ENCODE measurements around the gene MGRN1.

Gene MGRN1

GRCh38 chr16:4624015-4624826 lies at the start of gene MGRN1:
TSS of gene MGRN1 (plus strand) at chr16:4624826. CDS start at chr16:4624961, 135 bp downstream.
- TF ChIP-seq GATA3 (IDR thresholded peaks at IDR 0.05; ENCODE audit: low read depth, low read length) = no peak
- TF ChIP-seq GATA2 (IDR thresholded peaks at IDR 0.05; ENCODE audit: low read depth, low read length) = no peak

DNA sequence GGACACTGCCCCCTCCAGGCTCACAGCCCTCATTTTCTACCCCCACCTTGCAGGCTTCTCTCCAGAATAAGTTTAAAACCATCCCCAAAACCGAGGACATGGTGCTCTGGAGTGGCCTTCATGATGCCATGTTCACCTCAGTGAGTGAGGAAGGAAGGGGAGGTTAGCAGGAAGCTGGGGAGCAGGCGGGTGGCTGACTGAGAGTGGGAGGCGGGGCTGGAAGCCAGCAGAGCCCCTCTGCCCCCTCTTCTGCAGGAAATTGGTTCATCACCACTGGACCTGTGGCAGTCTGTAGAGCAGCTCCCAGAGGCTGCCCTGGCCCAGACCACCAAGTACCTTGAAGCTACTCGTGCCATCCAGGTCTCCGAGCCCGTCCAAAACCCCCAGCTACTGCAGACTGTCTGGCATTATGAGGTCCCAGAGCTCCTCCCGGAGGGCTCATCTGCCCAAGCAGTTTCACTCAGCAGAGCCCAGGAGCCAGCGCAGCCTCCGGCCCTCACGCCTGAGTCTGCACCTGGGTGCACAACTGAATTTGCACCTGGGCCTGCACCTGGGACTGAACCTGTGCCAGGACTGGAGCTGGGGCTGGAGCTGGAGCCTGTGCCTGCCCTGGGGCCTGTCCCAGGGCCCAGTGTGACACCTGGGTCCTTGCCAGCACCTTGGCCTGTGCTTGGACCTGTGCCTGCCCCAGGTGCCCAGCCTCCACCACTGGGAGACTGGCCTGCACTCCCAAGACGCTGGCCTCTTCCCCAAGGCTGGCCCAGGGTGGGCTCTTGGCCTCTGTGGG lies 49.5 kb upstream of the MGRN1 start:
- no peak for TF ChIP-seq GATA3 (IDR thresholded peaks at IDR 0.05; ENCODE audit: low read depth, low read length)
- TF ChIP-seq GATA2 (IDR thresholded peaks at IDR 0.05; ENCODE audit: low read depth, low read length) = no peak

- no peak for TF ChIP-seq GATA3 (IDR thresholded peaks at IDR 0.05; ENCODE audit: low read depth, low read length)
- TF ChIP-seq GATA2 (IDR thresholded peaks at IDR 0.05; ENCODE audit: low read depth, low read length) = no peak
Measured at GRCh38 chr16:4576008-4576407, 48.6 kb upstream of the MGRN1 start.

- TF ChIP-seq GATA3 (IDR thresholded peaks at IDR 0.05; ENCODE audit: low read depth, low read length) = no peak
- TF ChIP-seq GATA2 (IDR thresholded peaks at IDR 0.05; ENCODE audit: low read depth, low read length) = no peak
Measured at GRCh38 chr16:4578961-4579530, 45.6 kb upstream of the MGRN1 start.

DNA sequence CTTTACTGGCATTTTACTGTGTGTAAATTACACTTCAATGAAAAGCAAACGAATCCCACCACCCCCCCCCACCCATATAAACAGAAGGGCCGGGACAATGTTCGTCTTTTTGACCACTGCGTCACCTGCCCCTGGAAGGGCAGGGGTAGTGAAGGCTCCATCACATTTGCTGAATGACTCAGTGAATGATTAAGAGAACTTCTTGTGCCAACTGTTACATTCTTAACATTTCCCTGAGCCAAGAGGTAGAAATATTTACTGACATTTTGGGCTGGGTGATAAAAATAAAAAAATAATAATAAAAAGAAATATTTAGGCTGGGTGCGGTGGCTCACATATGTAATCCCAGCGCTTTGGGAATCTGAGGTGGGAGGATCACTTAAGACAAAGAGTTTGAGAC lies 44.4 kb upstream of the MGRN1 start:
- no peak for TF ChIP-seq GATA3 (IDR thresholded peaks at IDR 0.05; ENCODE audit: low read depth, low read length)
- TF ChIP-seq GATA2 (IDR thresholded peaks at IDR 0.05; ENCODE audit: low read depth, low read length) = no peak

- TF ChIP-seq GATA2 (IDR thresholded peaks at IDR 0.05; ENCODE audit: low read depth, low read length) (no peak), GATA3 (IDR thresholded peaks at IDR 0.05; ENCODE audit: low read depth, low read length) (no peak)
Measured at GRCh38 chr16:4583906-4584305, 40.7 kb upstream of the MGRN1 start.

DNA sequence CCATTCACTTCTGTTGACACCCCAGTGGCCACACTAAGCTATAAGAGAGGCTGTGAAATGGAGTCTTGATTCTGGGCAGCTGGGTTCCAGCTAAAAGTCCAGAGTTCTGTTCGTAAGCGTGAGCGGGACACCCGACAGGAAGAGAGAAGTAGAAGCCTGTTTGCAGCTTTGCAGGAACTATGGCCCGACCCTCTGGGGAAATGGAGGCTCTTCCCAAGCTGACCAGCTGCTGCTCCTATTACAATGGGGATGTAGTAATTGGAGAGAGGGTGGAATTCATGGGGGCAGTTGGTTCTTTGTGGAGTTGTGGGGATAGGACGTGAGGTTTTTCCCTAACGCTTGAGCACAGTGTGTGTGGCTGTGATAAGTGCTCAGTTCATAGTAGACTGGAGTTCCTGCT lies 38.3 kb upstream of the MGRN1 start:
- TF ChIP-seq GATA2 (IDR thresholded peaks at IDR 0.05; ENCODE audit: low read depth, low read length) (no peak), GATA3 (IDR thresholded peaks at IDR 0.05; ENCODE audit: low read depth, low read length) (no peak)

DNA sequence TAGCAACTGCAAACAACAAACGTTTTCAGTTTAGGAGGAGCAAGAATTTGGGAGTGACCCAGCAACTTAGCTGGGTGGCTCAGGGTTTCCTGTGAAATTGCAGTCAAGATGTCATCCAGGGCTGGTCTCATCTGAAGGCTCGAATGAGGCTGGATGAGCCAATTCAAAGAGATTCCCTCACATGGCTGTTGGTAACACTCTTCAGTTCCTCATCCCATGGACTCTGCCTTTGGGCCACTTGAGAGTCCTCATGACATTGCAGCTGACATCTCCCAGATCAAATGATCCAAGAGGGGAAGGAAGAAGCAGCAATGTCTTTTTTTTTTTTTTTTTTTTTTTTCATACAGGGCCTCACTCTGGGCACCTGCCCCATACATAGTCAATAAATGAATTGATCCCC lies 36.2 kb upstream of the MGRN1 start:
- TF ChIP-seq GATA3 (IDR thresholded peaks at IDR 0.05; ENCODE audit: low read depth, low read length) = no peak

DNA sequence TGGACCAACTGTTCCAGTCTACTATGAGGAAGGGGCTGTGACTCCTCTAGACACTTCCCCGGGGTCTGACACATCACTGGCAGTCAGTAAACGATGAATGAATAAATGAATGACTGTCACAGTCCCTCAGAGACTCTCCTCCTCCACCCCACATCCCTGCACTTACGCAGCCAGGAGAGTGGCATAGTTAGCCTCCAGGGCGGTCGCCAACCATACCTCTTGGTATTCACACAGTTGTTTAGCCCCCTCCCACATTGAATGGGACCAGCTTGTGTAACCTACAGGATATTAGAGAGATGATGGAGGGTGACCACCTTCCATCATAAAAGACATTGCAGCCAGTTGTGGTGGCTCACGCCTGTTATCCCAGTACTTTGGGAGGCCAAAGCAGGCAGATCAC lies 35.7 kb upstream of the MGRN1 start:
- TF ChIP-seq GATA3 (IDR thresholded peaks at IDR 0.05; ENCODE audit: low read depth, low read length) = no peak
- no peak for TF ChIP-seq GATA2 (IDR thresholded peaks at IDR 0.05; ENCODE audit: low read depth, low read length)

DNA sequence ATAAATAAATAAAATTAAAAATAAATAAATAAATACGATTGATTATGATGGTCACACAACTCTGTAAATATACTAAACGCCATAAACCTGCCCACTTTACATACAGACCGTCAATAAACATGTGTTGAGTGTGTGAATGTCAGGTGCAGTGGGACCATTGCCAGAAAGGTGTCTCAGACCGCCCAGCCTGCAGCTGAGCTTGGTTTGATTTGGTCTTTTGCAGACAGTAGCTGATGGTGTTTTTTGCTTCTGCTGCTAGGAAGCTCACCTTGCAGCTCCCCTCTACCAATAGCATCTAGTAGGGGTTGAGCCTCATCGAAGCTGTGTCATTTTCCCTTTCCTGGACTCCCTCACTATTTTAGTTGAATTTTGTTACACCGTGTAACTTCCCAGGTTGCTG lies 33.4 kb upstream of the MGRN1 start:
- TF ChIP-seq GATA3 (IDR thresholded peaks at IDR 0.05; ENCODE audit: low read depth, low read length) (no peak), GATA2 (IDR thresholded peaks at IDR 0.05; ENCODE audit: low read depth, low read length) (no peak)

DNA sequence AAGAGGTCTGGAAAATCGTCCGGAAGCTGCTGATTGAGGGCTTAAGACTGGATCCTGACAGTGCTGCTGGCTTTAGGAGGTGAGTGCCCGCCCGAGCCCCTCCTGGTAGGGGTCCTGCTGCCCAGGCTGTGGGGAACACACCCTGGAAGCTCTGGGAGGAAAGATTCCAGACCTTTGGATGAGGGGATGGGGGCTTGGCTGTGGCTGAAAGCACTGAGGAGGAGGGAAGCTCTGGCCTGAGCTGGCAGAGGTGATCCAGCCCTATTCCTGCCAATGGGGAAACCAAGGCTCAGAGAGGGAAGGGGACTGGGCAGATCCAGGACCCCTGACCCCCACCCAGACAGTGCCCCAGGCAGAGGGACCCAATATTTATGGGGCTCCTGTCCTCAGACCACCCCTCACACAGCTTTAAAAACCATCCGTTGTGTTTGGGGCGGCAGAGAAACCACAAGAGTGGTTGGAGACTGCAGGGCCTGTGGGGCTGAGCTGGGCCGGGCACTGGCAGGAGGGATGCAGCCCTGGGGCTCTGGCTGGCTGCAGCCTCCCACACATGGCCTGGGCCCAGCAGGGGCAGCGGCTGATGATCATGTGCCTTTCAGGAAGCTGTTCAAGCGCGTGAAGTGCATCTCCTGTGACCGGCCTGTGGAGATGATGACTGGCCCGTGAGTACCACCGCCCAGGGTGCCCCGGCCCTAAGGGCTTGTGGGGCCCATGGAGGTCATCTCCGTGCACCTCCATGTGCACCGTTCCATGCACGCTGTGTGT lies 32.7 kb upstream of the MGRN1 start:
- TF ChIP-seq GATA3 (IDR thresholded peaks at IDR 0.05; ENCODE audit: low read depth, low read length) = no peak
- TF ChIP-seq GATA2 (IDR thresholded peaks at IDR 0.05; ENCODE audit: low read depth, low read length) = no peak

- no peak for TF ChIP-seq GATA2 (IDR thresholded peaks at IDR 0.05; ENCODE audit: low read depth, low read length)
- no peak for TF ChIP-seq GATA3 (IDR thresholded peaks at IDR 0.05; ENCODE audit: low read depth, low read length)
Measured at GRCh38 chr16:4593086-4593485, 31.5 kb upstream of the MGRN1 start.

GRCh38 chr16:4594433-4595410 lies 29.9 kb upstream of the MGRN1 start:
- TF ChIP-seq GATA2 (IDR thresholded peaks at IDR 0.05; ENCODE audit: low read depth, low read length) (no peak), GATA3 (IDR thresholded peaks at IDR 0.05; ENCODE audit: low read depth, low read length) (no peak)
